Ovary (tissue), 3 donors: ENCODE results near the gene ALPP.

Experiments used
- EP300 ChIP-seq: sonication (generic); formaldehyde crosslinking; IDR thresholded peaks from one replicate; pipeline ENCODE4 v1.6.1; 2017; ENCODE audit warnings: antibody characterized with exemption
- POLR2A ChIP-seq: fragments of 450-650 bp; IDR thresholded peaks from one replicate; pipeline ENCODE4 v1.6.1; 2017; ENCODE audit warnings: antibody characterized with exemption, mild to moderate bottlenecking, moderate library complexity
- TF ChIP-seq, protein P1 (sequence below), 3 donors: fragments of 450-650 bp in 2 of 3; fragments of 200-600 bp in 1 of 3; IDR thresholded peaks; one replicate each; pipeline versions ENCODE4 v1.5.1 to v1.8.0; 2016 to 2022; ENCODE audit warnings: antibody characterized with exemption in 3 of 3, mild to moderate bottlenecking in 1 of 3
- donor health status: DM: no; HTN: no; CAD: no.

DNA sequence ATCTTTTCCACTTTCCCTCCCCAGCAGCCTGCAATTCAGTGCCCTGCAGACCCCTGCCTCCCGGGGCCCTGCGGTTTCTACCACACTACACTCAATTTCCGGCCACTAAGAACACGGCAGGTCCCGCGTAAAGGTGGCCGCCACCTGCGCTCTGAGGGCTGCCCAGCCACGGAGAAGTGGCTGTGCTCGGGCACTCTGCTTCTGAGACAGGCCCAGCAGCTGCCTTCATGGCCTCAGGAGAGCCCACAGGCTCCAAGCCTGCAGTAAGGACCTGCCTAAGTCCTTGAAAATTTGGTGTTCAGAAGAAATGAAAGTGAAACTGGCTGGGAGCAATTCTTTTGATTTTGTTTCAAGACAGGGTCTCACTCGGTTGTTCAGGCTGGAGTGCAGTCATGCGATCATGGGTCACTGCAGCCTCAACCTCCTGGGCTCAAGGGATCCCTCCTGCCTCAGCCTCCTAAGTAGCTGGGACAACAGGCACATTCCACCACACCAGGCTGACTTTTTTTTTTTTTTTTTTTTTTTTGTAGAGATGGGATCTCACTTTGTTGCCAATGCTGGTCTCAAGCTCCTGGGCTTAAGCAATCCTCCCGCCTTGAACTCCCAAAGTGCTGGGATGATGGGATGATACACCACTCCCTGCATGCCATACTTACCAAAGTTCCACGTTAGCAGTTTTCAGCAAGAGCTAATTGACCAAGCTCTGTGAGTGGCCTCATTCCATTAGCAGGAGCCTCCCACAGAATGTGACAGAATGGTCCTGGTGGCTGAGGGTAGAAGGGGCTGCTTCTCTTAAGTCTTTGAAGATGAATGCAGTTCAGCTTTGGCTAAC, 14.6 kb upstream of the ALPP start:
- TF ChIP-seq, protein P1, sequence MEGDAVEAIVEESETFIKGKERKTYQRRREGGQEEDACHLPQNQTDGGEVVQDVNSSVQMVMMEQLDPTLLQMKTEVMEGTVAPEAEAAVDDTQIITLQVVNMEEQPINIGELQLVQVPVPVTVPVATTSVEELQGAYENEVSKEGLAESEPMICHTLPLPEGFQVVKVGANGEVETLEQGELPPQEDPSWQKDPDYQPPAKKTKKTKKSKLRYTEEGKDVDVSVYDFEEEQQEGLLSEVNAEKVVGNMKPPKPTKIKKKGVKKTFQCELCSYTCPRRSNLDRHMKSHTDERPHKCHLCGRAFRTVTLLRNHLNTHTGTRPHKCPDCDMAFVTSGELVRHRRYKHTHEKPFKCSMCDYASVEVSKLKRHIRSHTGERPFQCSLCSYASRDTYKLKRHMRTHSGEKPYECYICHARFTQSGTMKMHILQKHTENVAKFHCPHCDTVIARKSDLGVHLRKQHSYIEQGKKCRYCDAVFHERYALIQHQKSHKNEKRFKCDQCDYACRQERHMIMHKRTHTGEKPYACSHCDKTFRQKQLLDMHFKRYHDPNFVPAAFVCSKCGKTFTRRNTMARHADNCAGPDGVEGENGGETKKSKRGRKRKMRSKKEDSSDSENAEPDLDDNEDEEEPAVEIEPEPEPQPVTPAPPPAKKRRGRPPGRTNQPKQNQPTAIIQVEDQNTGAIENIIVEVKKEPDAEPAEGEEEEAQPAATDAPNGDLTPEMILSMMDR (IDR thresholded peaks at IDR 0.05), result no peak
- TF ChIP-seq POLR2A (no peak), EP300 (no peak)
